Measurements from ENCODE around the gene NR1H2. TPM values are rescaled to one million over a fixed set of nuclear protein-coding genes. Genes with fewer than 3 reads are reported as not detected.

The NR1H2 gene
- total and polyA plus RNA-seq, 2 experiments from 2014 or later, result 32.9 to 70.2 TPM

DNA sequence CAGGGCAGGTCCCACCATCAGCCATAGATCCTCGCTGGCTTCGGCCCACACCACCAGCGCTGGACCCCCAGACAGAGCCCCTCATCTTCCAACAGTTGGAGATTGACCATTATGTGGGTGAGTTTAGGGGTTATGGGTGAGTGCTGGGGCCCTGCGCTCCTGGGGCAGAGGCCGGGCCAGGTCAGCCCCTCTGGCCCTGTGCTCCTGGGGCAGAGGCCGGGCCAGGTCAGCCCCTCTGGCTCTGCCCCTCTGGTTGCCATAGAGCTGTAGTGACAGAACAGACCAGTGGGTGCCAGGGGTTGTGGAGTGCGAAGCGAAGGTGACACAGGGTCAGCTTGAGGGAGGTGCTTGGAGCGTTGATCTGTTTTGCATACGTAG, 23.1 kb downstream of the NR1H2 start:
- Histone ChIP-seq H3K27ac (ENCODE audit: low read depth) (no peak overlapping the region), H3K36me3 (ENCODE audit: insufficient read depth) (no peaks in the 10 kb centered on the region), H3K4me3 (no peak overlapping the region), H2AFZ (no peak overlapping the region), H3K27me3 (ENCODE audit: insufficient read depth) (no peaks in the 10 kb centered on the region), H3K4me1 (ENCODE audit: insufficient read depth) (no peaks in the 10 kb centered on the region), H3K9me2 (ENCODE audit: insufficient read depth) (no peaks in the 10 kb centered on the region), H4K20me1 (replicated peaks; ENCODE audit: insufficient read depth) (peaks cover 4% of the 10 kb centered on the region), H3K79me2 (replicated peaks; ENCODE audit: insufficient read depth) (peaks cover 14% of the 10 kb centered on the region), H3F3A (replicated peaks; ENCODE audit: low read depth) (no peaks in the 10 kb centered on the region), H3K4me2 (no peak overlapping the region)
- Mint-ChIP-seq H3K9me3 (no peaks in the 10 kb centered on the region; the same call in 2 of the 3 replicates), H3K27me3 (ENCODE audit: insufficient read depth, low read depth, poor library complexity) (peaks cover 5% of the 10 kb centered on the region), H3K4me1 (no peaks in the 10 kb centered on the region), H3K4me3 (no peak overlapping the region), H3K36me3 (ENCODE audit: low read depth) (peaks cover 33% of the 10 kb centered on the region), H3K27ac (peak overlapping the region; percentile 81)
- ATAC-seq (no peak), DNase-seq (ENCODE audit: low spot score) (no peak)
- TF ChIP-seq ZNF462 (CRISPR knock-in tag; IDR thresholded peaks at IDR 0.05) (no peak), NANOG (IDR thresholded peaks at IDR 0.05; ENCODE audit: borderline replicate concordance) (no peak), EZH2phosphoT487 (IDR thresholded peaks at IDR 0.05; ENCODE audit: unreplicated experiment) (no peak), STAT1 (IDR thresholded peaks at IDR 0.05; ENCODE audit: unreplicated experiment) (no peak), ETS1 (IDR thresholded peaks at IDR 0.05) (no peak), JUNB (IDR thresholded peaks at IDR 0.05; ENCODE audit: unreplicated experiment) (no peak), REST (IDR thresholded peaks at IDR 0.05; ENCODE audit: unreplicated experiment) (no peak), EZH2 (IDR thresholded peaks at IDR 0.05; ENCODE audit: low read depth, unreplicated experiment) (no peak), CTCF (conservative IDR thresholded peaks at IDR 0.05; ENCODE audit: low read depth in 2 of 2) (no peak), CREB1 (CRISPR knock-in tag; IDR thresholded peaks at IDR 0.05; ENCODE audit: low read depth) (no peak), ZNF331 (CRISPR knock-in tag; IDR thresholded peaks at IDR 0.05; ENCODE audit: low read depth) (no peak), ZNF114 (CRISPR knock-in tag; IDR thresholded peaks at IDR 0.05) (no peak), POLR2AphosphoS5 (IDR thresholded peaks at IDR 0.05; ENCODE audit: low read depth) (no peak)

All from GM23338 (cell line).